GM18861 (cell line): ENCODE data around the gene TRPM3.

Experiments used
- ATAC-seq: cut with Tn5 transposase; IDR thresholded peaks from one replicate; pipeline ENCODE4 v1.9.1; 2021; ENCODE audit not compliant: unreplicated experiment

The TRPM3 gene

GRCh38 chr9:70902692-70903131 is 218.7 kb downstream of the TRPM3 start:
- ATAC-seq: peak; percentile 96

DNA sequence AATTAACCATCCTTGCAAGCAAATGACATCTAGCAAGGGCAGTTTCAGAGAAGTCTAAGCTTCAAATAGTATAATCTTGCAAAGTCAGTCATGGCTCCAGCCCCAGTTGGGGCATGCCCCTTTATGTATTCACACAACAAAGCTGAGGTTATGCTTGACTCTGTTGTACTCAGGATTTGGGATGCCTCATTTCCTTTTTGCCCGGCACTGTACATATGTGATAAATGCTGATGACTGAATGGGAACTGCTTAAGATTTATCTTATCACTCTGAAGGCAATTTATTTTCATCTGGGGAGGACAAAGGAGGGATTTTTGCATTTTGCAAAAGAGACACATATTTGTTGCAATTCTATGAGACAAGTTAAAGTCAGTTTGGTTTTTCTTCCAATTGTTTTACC is 219.2 kb downstream of the TRPM3 start:
- no peak for ATAC-seq

DNA sequence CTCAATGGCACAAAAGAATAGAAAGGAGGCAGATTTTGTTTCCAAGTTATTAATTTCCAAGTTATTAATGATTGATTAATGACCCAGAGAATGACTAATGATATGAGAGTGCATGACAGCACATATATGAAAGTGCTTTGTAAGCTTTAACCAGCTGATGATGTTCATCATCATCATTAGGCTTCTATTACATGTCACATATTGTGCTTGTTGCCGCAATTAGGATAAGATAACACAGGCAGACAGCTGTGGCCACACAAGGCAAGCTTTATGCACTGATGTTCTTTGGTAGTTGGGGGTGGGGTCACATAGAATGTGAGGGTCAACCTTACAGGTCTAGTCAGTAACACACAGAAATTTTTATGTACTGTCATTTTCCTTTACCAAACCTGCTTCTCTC is 219.7 kb downstream of the TRPM3 start:
- no peak for ATAC-seq

GRCh38 chr9:70901013-70901412 is 220.4 kb downstream of the TRPM3 start:
- ATAC-seq: no peak

GRCh38 chr9:70893580-70894122 is 227.8 kb downstream of the TRPM3 start:
- ATAC-seq: no peak

DNA sequence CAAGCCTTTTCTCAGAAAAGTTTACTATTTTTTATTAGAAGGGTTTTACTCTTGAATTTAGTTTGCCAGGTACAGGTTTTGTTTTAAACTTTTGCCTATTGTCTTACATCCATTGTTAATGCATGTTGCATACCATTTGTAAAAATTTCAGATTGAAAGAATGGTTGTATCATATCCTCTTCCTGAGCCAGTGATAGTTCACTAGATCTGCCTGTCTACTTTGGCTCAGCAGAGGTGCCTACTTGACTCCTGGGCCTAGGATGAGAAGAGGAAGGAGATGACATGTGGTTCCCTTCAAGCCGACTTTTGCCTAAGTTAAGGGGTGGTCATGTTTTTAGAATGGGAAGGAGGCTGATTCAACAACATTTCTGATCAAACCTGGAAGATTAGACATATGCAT is 232.9 kb downstream of the TRPM3 start:
- ATAC-seq: no peak

GRCh38 chr9:70887826-70888225 is 233.6 kb downstream of the TRPM3 start:
- ATAC-seq: no peak

- no peak for ATAC-seq
Observed at GRCh38 chr9:70883963-70884793, 237.2 kb downstream of the TRPM3 start.

GRCh38 chr9:70883056-70883455 is 238.4 kb downstream of the TRPM3 start:
- ATAC-seq: no peak

GRCh38 chr9:70881333-70881732 is 240.1 kb downstream of the TRPM3 start:
- ATAC-seq: no peak

DNA sequence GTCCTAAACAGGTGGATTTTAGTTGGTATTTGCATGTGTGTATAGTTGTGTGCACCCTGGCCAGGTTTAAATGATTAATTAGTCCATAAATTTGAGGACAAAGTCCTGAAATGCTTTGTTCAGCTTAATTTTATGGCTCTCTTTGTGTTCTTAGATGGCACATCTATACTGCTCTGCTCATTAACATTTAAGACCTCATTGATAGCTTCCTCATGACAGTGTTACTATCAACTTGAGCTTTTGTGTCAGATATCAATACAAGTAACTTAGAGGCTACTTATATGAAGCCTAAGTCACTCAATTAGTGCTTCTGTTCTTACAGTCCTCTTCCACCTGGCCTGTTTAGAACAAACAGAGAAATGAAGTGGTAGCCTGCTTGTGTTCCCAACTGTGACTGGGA is 240.9 kb downstream of the TRPM3 start:
- no peak for ATAC-seq

- ATAC-seq: no peak
Observed at GRCh38 chr9:70878576-70878975, 242.8 kb downstream of the TRPM3 start.

- ATAC-seq: no peak
Observed at GRCh38 chr9:70874451-70874850, 247.0 kb downstream of the TRPM3 start.

DNA sequence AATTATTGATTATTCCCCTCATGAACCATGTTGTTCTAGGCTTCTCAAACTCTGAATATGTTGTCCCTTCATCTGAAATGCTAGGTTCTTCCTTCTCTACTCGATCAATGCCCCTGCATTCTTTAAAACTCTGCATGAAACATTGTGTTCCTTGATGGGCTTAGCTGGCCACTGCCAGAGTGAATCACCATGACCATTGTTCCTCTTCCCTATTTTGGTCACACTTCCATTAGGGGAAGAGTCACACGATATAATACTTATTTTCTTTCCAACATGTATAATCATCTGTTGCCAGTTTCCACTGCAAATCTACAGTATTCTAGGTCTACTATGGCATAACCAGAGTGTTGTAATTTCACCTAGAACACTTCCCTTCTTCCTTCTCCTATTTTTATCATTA is 247.9 kb downstream of the TRPM3 start:
- ATAC-seq: no peak

GRCh38 chr9:70868661-70869652 is 252.5 kb downstream of the TRPM3 start:
- ATAC-seq: no peak

- peak; percentile 76 for ATAC-seq
Observed at GRCh38 chr9:70868041-70868440, 253.4 kb downstream of the TRPM3 start.

- no peak for ATAC-seq
Observed at GRCh38 chr9:70865471-70865870, 255.9 kb downstream of the TRPM3 start.

DNA sequence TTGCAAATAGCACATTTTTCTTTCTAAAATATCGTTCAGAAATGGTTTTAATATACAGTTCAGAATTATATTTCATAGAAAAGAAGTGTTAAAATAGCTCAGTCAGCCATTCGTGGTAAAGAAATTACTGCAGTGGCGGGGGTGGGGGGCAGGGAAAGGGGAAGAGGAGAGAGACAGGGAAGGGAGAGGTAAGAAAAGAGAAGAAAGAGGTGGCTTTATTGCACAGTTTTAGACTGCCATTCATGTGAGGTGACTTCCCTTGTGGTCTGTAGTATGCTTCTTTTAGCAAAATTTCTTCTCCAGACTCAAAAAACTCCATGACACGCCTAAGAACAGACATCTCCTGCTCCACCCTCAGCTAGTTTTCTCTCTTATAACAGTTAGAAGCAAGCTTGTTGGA is 259.6 kb downstream of the TRPM3 start:
- no peak for ATAC-seq

DNA sequence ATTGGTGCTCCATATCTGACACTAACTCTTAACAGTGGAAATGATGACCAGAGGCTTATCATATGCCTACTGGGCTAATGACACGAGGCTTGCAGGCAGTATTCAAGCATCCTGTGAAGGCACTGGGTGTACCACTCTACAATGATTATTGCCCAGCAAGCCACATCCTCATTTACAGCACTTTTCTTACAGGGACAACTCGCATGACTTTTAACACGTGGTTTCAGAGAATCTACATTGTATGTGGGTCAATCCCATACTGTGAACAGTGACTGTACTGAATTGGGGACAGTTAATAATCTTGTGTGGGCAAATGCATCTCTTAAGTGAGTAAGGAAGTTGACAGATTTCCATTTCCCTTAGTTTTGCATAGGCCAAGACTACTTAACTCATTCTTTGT is 260.0 kb downstream of the TRPM3 start:
- no peak for ATAC-seq

DNA sequence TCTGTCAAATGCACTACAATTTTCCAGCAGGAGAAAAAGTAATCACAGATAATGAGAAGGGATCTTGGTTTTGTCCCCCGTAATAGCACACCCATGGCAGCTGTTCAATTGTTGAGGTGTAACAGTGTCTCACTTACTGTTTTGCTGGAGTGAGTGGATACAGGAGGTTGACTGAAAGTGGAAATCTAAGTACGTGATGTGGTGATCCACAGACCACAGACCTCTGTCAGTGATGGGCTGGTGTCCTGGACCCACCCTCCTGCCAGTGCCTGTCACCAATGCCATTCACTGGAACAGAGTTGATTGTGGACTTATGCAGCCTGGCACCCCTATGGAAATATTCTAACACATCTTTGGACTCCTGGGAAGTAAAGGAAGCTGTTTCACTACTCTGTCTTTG is 261.7 kb downstream of the TRPM3 start:
- ATAC-seq: no peak

- ATAC-seq: no peak
Observed at GRCh38 chr9:70856411-70856810, 265.0 kb downstream of the TRPM3 start.
